HepG2 (cell line): Measurements from ENCODE around the gene WWP2.

Experiments
- DMTF1 ChIP-seq: sonication (generic); formaldehyde crosslinking; IDR thresholded peaks from 2 replicates; pipeline ENCODE4 v1.4.0; 2020; ENCODE audit warnings: mild to moderate bottlenecking, missing genetic modification reagents
- EZH2 ChIP-seq: conservative IDR thresholded peaks from 2 replicates; pipeline ENCODE4 v1.6.1; 2012; ENCODE audit warnings: mild to moderate bottlenecking, low read depth, low read length, moderate library complexity
- MXD4 ChIP-seq: IDR thresholded peaks from 2 replicates; pipeline ENCODE4 v1.6.1; 2016; ENCODE audit warnings: mild to moderate bottlenecking, missing biosample characterization, missing genetic modification reagents
- NR3C1 ChIP-seq: sonication (generic); formaldehyde crosslinking; IDR thresholded peaks from 2 replicates; pipeline ENCODE4 v1.4.0; 2020; ENCODE audit warnings: missing genetic modification reagents
- TERF1 ChIP-seq: sonication (generic); formaldehyde crosslinking; IDR thresholded peaks from 2 replicates; pipeline ENCODE4 v1.8.0; 2022; ENCODE audit warnings: mild to moderate bottlenecking, missing genetic modification reagents, moderate library complexity
- ZBTB26 ChIP-seq: IDR thresholded peaks from 2 replicates; pipeline ENCODE4 v1.6.1; 2016; ENCODE audit warnings: missing compliant biosample characterization, missing genetic modification reagents, borderline replicate concordance
- ZNF660 ChIP-seq: sonication (generic); formaldehyde crosslinking; IDR thresholded peaks from 2 replicates; pipeline ENCODE4 v1.5.1; 2020; ENCODE audit warnings: mild to moderate bottlenecking, low read depth, missing genetic modification reagents, borderline replicate concordance

DNA sequence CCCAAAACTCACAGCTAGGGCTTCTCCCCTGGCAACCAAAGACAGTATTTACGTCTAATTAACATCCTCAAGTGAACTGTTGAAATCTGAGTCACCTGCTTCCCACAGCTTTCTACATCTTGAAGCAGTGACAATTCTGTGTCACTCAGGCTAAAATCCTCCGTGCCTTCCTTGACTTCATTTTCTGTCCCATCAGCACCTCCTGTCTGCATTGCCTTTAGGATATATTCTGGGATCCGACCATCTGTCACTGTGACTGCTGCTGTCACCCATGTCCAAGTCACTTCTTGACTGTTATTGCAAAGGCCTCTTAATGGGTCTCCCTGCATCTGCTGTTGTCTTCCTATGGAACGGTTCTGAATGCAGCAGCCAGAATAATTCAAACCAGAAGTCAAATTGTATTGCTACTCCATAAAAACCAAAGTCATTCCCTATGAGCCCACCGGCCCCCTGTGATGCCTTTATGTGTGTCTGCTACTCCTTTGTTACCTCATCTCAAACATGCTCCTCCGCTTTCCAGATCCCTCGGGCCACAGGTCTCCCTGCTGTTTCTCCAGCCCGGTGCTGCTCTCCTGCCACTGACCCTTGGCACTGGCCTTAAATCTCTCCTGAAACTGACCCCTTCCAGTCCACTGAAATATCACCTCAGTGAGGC is 56.9 kb downstream of the WWP2 start:
- TF ChIP-seq NR3C1 (no peak), ZBTB26 (CRISPR knock-in tag) (no peak), DMTF1 (CRISPR knock-in tag) (no peak), EZH2 (no peak), TERF1 (CRISPR knock-in tag) (no peak), MXD4 (CRISPR knock-in tag) (no peak), ZNF660 (CRISPR knock-in tag) (no peak)
